GM12878 (cell line): ENCODE measurements around the gene OPN1SW.

Experiments
- CBX3 ChIP-seq: fragments of 200-600 bp; sonication (generic); IDR thresholded peaks from 2 replicates; pipeline ENCODE4 v1.6.1; 2016; ENCODE audit warnings: low read depth, borderline replicate concordance
- CTCF ChIP-seq, 3 experiments: IDR thresholded peaks in 2 of 3; conservative IDR thresholded peaks in 1 of 3; 2 replicates each; pipeline ENCODE4 v1.5.1; 2011; ENCODE audit warnings: low read depth in 3 of 3, low read length in 3 of 3, mild to moderate bottlenecking in 3 of 3, control low read depth in 2 of 3, moderate library complexity in 2 of 3, inconsistent platforms in 1 of 3, mixed read lengths in 1 of 3; ENCODE audit not compliant: control insufficient read depth in 2 of 3, insufficient read depth in 1 of 3; ENCODE audit errors: extremely low read depth in 1 of 3
- HDAC2 ChIP-seq: fragments of 200-600 bp; sonication (generic); IDR thresholded peaks from 2 replicates; pipeline ENCODE4 v1.6.1; 2017
- MXI1 ChIP-seq: fragments of 150-350 bp; IDR thresholded peaks from 2 replicates; pipeline ENCODE4 v1.6.1; 2011; ENCODE audit warnings: low read depth, mild to moderate bottlenecking, inconsistent platforms, low read length, improper control_type of control experiment
- MYC ChIP-seq: IDR thresholded peaks from 2 replicates; pipeline ENCODE4 v1.6.1; 2011; ENCODE audit warnings: mild to moderate bottlenecking, low read length, moderate library complexity, inconsistent platforms; ENCODE audit not compliant: insufficient read depth, insufficient replicate concordance, insufficient read length, severe bottlenecking
- POLR2A ChIP-seq: IDR thresholded peaks from 2 replicates; pipeline ENCODE4 v1.6.1; 2011; ENCODE audit warnings: low read depth, mild to moderate bottlenecking, low read length
- STAT3 ChIP-seq: IDR thresholded peaks from 2 replicates; pipeline ENCODE4 v1.6.1; 2011; ENCODE audit warnings: low read depth, low read length, improper control_type of control experiment
- YBX1 ChIP-seq: fragments of 450-650 bp; IDR thresholded peaks from 2 replicates; pipeline ENCODE4 v1.6.1; 2016; ENCODE audit warnings: antibody characterized with exemption

GRCh38 chr7:128796327-128796726 lies 20.7 kb upstream of the OPN1SW start:
- no peak for TF ChIP-seq CTCF (IDR thresholded peaks at IDR 0.05 in 2 of 3, conservative IDR thresholded peaks at IDR 0.05 in 1 of 3; ENCODE audit: control insufficient read depth in 2 of 3, extremely low read depth in 1 of 3, insufficient read depth in 1 of 3, low read depth in 3 of 3, low read length in 3 of 3)
- TF ChIP-seq POLR2A: no peak
- no peak for TF ChIP-seq YBX1
- TF ChIP-seq MYC: no peak
- no peak for TF ChIP-seq HDAC2
- TF ChIP-seq CBX3: no peak
- TF ChIP-seq MXI1: no peak
- TF ChIP-seq STAT3: no peak
